IMR-90 (cell line): ENCODE results near the gene CD14. TPM values are rescaled to one million over a fixed set of nuclear protein-coding genes. Genes with fewer than 3 reads are reported as not detected.

Experiments
- ATAC-seq: fragments of 200-7000 bp; cut with Tn5 transposase; 2 replicates; pipeline ENCODE4 v1.9.1; 2020; ENCODE audit warnings: low read depth, mild to moderate bottlenecking, moderate library complexity
- BruUV-seq: library from RNA; stranded (reverse); fragments of 400-500 nt; replicated peaks from 2 replicates; lab custom pipeline; 2021; lab: Mats Ljungman, UMichigan
- CTCF ChIA-PET: fragments of 300-600 bp; formaldehyde crosslinking; extraction: SDS; loops from one replicate; lab custom pipeline; 2021; ENCODE audit warnings: antibody characterized with exemption; lab: Yijun Ruan, JAX
- POLR2A ChIA-PET: fragments of 300-600 bp; sonication (Branson Sonifier 250); formaldehyde crosslinking; loops from one replicate; lab custom pipeline; 2022; ENCODE audit warnings: antibody characterized with exemption; ENCODE audit not compliant: unreplicated experiment; lab: Charles Lee
- DNase-seq: peaks from one replicate; pipeline ENCODE4 v3.0.0; 2013
- H2AFZ ChIP-seq: replicated peaks from 2 replicates; pipeline ENCODE3; 2013; ENCODE audit warnings: low read length, mild to moderate bottlenecking; ENCODE audit not compliant: poor library complexity
- H2AK5ac ChIP-seq: 2 replicates; pipeline ENCODE4 v1.6.1; 2013; ENCODE audit warnings: low read depth, low read length, inconsistent platforms
- H2AK9ac ChIP-seq: replicated peaks from 2 replicates; pipeline ENCODE3; 2013; ENCODE audit warnings: mild to moderate bottlenecking, low read depth, low read length, moderate library complexity; ENCODE audit not compliant: poor library complexity
- H2BK120ac ChIP-seq: 2 replicates; pipeline ENCODE4 v1.6.1; 2013; ENCODE audit warnings: low read depth, low read length, inconsistent platforms
- H2BK15ac ChIP-seq: 3 replicates; pipeline ENCODE4 v1.6.1; 2013; ENCODE audit warnings: low read depth, low read length, inconsistent platforms
- H2BK20ac ChIP-seq: 2 replicates; pipeline ENCODE4 v1.6.1; 2013; ENCODE audit warnings: low read depth, mild to moderate bottlenecking, inconsistent platforms, low read length, moderate library complexity
- H2BK5ac ChIP-seq: 2 replicates; pipeline ENCODE4 v1.6.1; 2013; ENCODE audit warnings: mild to moderate bottlenecking, low read depth, low read length, inconsistent platforms; ENCODE audit not compliant: poor library complexity, severe bottlenecking
- H3K14ac ChIP-seq: replicated peaks from 2 replicates; pipeline ENCODE4 v1.6.1; 2013; ENCODE audit warnings: low read depth, low read length, inconsistent platforms
- H3K18ac ChIP-seq: 2 replicates; pipeline ENCODE4 v1.6.1; 2013; ENCODE audit warnings: low read depth, low read length, control low read depth
- H3K23ac ChIP-seq: 2 replicates; pipeline ENCODE4 v1.6.1; 2013; ENCODE audit warnings: low read depth, low read length, inconsistent platforms
- H3K27ac ChIP-seq: 2 replicates; pipeline ENCODE4 v1.5.1; 2013; ENCODE audit warnings: mild to moderate bottlenecking, control low read depth, low read length; ENCODE audit not compliant: insufficient read depth
- H3K27me3 ChIP-seq: 2 replicates; pipeline ENCODE4 v1.6.1; 2013; ENCODE audit warnings: low read length; ENCODE audit not compliant: control insufficient read depth, insufficient read depth
- H3K36me3 ChIP-seq: 2 replicates; pipeline ENCODE4 v1.6.1; 2013; ENCODE audit warnings: low read length, mixed read lengths; ENCODE audit not compliant: control insufficient read depth, insufficient read depth
- H3K4ac ChIP-seq: 2 replicates; pipeline ENCODE4 v1.6.1; 2013; ENCODE audit warnings: low read depth, low read length, inconsistent platforms
- H3K4me1 ChIP-seq: 2 replicates; pipeline ENCODE4 v1.6.1; 2013; ENCODE audit warnings: low read length, mixed read lengths; ENCODE audit not compliant: control insufficient read depth, insufficient read depth
- H3K4me2 ChIP-seq: 2 replicates; pipeline ENCODE4 v1.6.1; 2013; ENCODE audit warnings: low read depth, mild to moderate bottlenecking, control low read depth, low read length, moderate library complexity
- H3K4me3 ChIP-seq: 2 replicates; pipeline ENCODE4 v1.5.1; 2013; ENCODE audit warnings: low read depth, mild to moderate bottlenecking, control low read depth, low read length, moderate library complexity; ENCODE audit not compliant: insufficient read depth
- H3K56ac ChIP-seq: 2 replicates; pipeline ENCODE4 v1.6.1; 2013; ENCODE audit warnings: low read length, inconsistent platforms; ENCODE audit not compliant: insufficient read depth; ENCODE audit errors: extremely low read depth
- H3K79me1 ChIP-seq, 2 experiments: 2 replicates each; pipeline ENCODE4 v1.6.1; 2013; ENCODE audit warnings: low read length in 2 of 2, inconsistent platforms in 1 of 2, low read depth in 1 of 2
- H3K9ac ChIP-seq: 2 replicates; pipeline ENCODE4 v1.6.1; 2013; ENCODE audit warnings: low read depth, low read length, control low read depth
- H3K9me1 ChIP-seq: 2 replicates; pipeline ENCODE4 v1.6.1; 2013; ENCODE audit warnings: low read length, inconsistent platforms; ENCODE audit not compliant: insufficient read depth
- H3K9me3 ChIP-seq: 2 replicates; pipeline ENCODE4 v1.6.1; 2013; ENCODE audit warnings: low read length; ENCODE audit not compliant: control insufficient read depth, insufficient read depth
- H4K20me1 ChIP-seq: 2 replicates; pipeline ENCODE4 v1.6.1; 2013; ENCODE audit warnings: low read length, inconsistent platforms; ENCODE audit not compliant: insufficient read depth
- H4K5ac ChIP-seq: 2 replicates; pipeline ENCODE4 v1.6.1; 2013; ENCODE audit warnings: mild to moderate bottlenecking, low read depth, low read length, control low read depth
- H4K8ac ChIP-seq, 2 experiments: 2 replicates each; pipeline ENCODE4 v1.6.1; 2013; ENCODE audit warnings: low read depth in 2 of 2, low read length in 2 of 2, control low read depth in 1 of 2, inconsistent platforms in 1 of 2
- H4K91ac ChIP-seq: 2 replicates; pipeline ENCODE4 v1.6.1; 2013; ENCODE audit warnings: low read depth, low read length, inconsistent platforms; ENCODE audit not compliant: insufficient read depth
- CTCF ChIP-seq: conservative IDR thresholded peaks from 2 replicates; pipeline ENCODE4 v1.5.1; 2012; ENCODE audit warnings: mild to moderate bottlenecking, low read depth, low read length, improper control_type of control experiment
- SMC3 ChIP-seq: fragments of 150-350 bp; IDR thresholded peaks from 2 replicates; pipeline ENCODE4 v1.6.1; 2016; ENCODE audit warnings: low read depth, mild to moderate bottlenecking, antibody characterized with exemption, low read length, moderate library complexity
- USF2 ChIP-seq: fragments of 150-350 bp; IDR thresholded peaks from 2 replicates; pipeline ENCODE4 v1.6.1; 2017; ENCODE audit warnings: mild to moderate bottlenecking, antibody characterized with exemption, low read length, low read depth
- WGBS, 2 experiments: methylation state at CpG; one replicate each; pipeline versions ENCODE4 v1.1.5 to v1.1.7; 2013; ENCODE audit warnings: missing lambda C conversion rate in 2 of 2; ENCODE audit not compliant: insufficient read length in 1 of 2; ENCODE audit errors: extremely low coverage in 2 of 2; 5-methylcytosine and 5-hydroxymethylcytosine counted together
- dilution Hi-C: fragments of 300-500 bp; cut with HindIII; formaldehyde crosslinking; loops from one replicate; pipeline ENCODE4 v1.14.3; 2018; ENCODE audit warnings: low sequenced_read_pairs; ENCODE audit not compliant: unreplicated experiment
- in situ Hi-C: fragments of 300-500 bp; cut with MboI; formaldehyde crosslinking; loops from 3 replicates; pipeline ENCODE4 v1.14.3; 2019; ENCODE audit warnings: low sequenced_read_pairs, inconsistent platforms, mixed read lengths
- intact Hi-C: fragments of 100-400 bp; cut with micrococcal nuclease; formaldehyde crosslinking; loops from 2 replicates; pipeline ENCODE4 v1.10.0; 2022
- polyA plus RNA-seq, 3 experiments: library from polyadenylated mRNA; depleted of rRNA; stranded (reverse); fragments of >200 nt; gene quantifications; 2 replicates each; pipeline ENCODE4 v1.2.3, GENCODE V29; 2012; ENCODE audit warnings: low replicate concordance in 1 of 3
- total RNA-seq: library from RNA; depleted of rRNA; stranded (reverse); fragments of >200 nt; gene quantifications from 2 replicates; pipeline ENCODE4 v1.2.3, GENCODE V29; 2012

The CD14 gene
- total and polyA plus RNA-seq, 2 of the 4 experiments (the other 2 are of a cell fraction) = 0.17 to 0.18 TPM

GRCh38 chr5:140647042-140647419 is 14.1 kb upstream of the CD14 start:
- H2AFZ ChIP-seq = peak overlapping the region; percentile 93
- no peak overlapping the region for H2BK120ac ChIP-seq
- peak overlapping the region; percentile 25 for H3K27ac ChIP-seq
- H3K27me3 ChIP-seq = no peaks in the 10 kb centered on the region
- 0% methylated on average over 14 of the region's 27 CpGs; no CpG with 5 or more reads in 1 of the 2 experiments for WGBS, 2 experiments
- intact Hi-C loops (loop anchor here (2.0 to 5.0 kb wide), 2 partner anchors 14 to 245 kb away; partner anchors contain the start of gene ANKHD1), dilution Hi-C loops (no loop called here), in situ Hi-C loops (loop anchor here (5.0 kb wide), 1 partner anchor 85 kb away; the partner anchor contains the start of genes APBB3 and SLC35A4)
- peak overlapping the region; percentile 15; the same call in 1 of the 2 replicates for H3K4ac ChIP-seq
- peaks cover 19 to 38% of the 10 kb centered on the region in 2 experiments for H3K79me1 ChIP-seq
- H3K56ac ChIP-seq = peak overlapping the region; percentile 24; the same call in 1 of the 2 replicates
- peak overlapping the region; percentile 98 for H3K4me2 ChIP-seq
- no peak overlapping the region for H2BK15ac ChIP-seq
- peak; percentile 25 for ATAC-seq
- BruUV-seq = no TSS peak
- peak overlapping the region; percentile 84 for H2AK9ac ChIP-seq
- H3K14ac ChIP-seq = 0 out of 2 replicates have a peak overlapping the region, but pooled peaks have one; percentile 16
- peak overlapping the region; percentile 41 for H3K23ac ChIP-seq
- H3K9ac ChIP-seq = peak overlapping the region; percentile 74
- H3K18ac ChIP-seq = no peak overlapping the region
- 0 out of 2 replicates have a peak overlapping the region, but pooled peaks have one; percentile 9 for H2AK5ac ChIP-seq
- peak overlapping the region; percentile 82 for H3K4me3 ChIP-seq
- peak overlapping the region; percentile 0 to 28; a peak in 2 of 4 replicates for H4K8ac ChIP-seq
- no peak overlapping the region for H4K91ac ChIP-seq
- ChIA-PET CTCF (interaction anchor here (0.8 to 1.1 kb wide), 2 partner anchors 71 to 403 kb away, joined by 3 read pairs; no protein-coding TSS in a partner anchor), POLR2A (interaction anchor here (0.9 to 1.0 kb wide), 2 partner anchors 33 to 68 kb away, joined by 3 read pairs; no protein-coding TSS in a partner anchor)
- peak overlapping the region; percentile 30 for H4K5ac ChIP-seq
- H2BK5ac ChIP-seq = no peak overlapping the region
- no peaks in the 10 kb centered on the region for H3K9me3 ChIP-seq
- H2BK20ac ChIP-seq = no peak overlapping the region
- H3K9me1 ChIP-seq = peaks cover 3% of the 10 kb centered on the region; the same call in 1 of the 2 replicates
- H3K36me3 ChIP-seq = peaks cover 25% of the 10 kb centered on the region
- DNase-seq = no peak
- H4K20me1 ChIP-seq = no peaks in the 10 kb centered on the region
- H3K4me1 ChIP-seq = peaks cover 5% of the 10 kb centered on the region; the same call in 1 of the 2 replicates
- TF ChIP-seq USF2 = no peak
- TF ChIP-seq CTCF = no peak
- peak; percentile 1; the same call in 1 of the 2 replicates for TF ChIP-seq SMC3
